RKO (cell line): Measurements from ENCODE around the gene PCK2.
A peak's percentile ranks its signal among the peaks of the same experiment; 100 is the strongest.
"Not testable (repeated sequence)": the region's sequence is repeated elsewhere in the genome, so short reads cannot be mapped to it uniquely, and the experiment has no call there.

Experiments
- DNase-seq: peaks from one replicate; pipeline ENCODE4 v3.0.0-alpha.2; 2016; ENCODE audit warnings: low spot score

The PCK2 gene

GRCh38 chr14:24095271-24096068 is 1.4 kb downstream of the PCK2 start:
- peak; percentile 83 for DNase-seq

DNA sequence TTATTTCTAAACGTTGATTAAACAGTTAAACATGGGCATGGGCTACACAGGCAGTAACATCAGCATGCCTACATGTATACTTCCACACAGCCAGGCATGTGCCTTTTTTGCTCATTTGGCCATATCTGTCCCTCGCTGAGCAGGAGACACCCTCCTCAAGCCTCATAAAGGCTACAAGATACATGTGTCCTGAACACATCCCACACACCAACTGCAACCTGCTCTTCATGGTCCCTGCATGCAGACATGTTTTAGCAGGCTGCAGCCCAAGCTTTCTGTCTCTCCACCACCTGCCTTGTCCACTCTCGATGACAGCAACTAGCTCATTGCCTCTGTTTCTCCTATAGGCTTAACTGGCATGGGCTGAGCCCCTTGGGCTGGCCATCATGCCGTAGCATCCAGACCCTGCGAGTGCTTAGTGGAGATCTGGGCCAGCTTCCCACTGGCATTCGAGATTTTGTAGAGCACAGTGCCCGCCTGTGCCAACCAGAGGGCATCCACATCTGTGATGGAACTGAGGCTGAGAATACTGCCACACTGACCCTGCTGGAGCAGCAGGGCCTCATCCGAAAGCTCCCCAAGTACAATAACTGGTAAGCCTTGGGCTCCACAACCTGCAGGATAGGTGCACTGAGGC is 2.6 kb downstream of the PCK2 start:
- DNase-seq = no peak

- no peak for DNase-seq
Measured at GRCh38 chr14:24098229-24098926, 4.3 kb downstream of the PCK2 start.

DNA sequence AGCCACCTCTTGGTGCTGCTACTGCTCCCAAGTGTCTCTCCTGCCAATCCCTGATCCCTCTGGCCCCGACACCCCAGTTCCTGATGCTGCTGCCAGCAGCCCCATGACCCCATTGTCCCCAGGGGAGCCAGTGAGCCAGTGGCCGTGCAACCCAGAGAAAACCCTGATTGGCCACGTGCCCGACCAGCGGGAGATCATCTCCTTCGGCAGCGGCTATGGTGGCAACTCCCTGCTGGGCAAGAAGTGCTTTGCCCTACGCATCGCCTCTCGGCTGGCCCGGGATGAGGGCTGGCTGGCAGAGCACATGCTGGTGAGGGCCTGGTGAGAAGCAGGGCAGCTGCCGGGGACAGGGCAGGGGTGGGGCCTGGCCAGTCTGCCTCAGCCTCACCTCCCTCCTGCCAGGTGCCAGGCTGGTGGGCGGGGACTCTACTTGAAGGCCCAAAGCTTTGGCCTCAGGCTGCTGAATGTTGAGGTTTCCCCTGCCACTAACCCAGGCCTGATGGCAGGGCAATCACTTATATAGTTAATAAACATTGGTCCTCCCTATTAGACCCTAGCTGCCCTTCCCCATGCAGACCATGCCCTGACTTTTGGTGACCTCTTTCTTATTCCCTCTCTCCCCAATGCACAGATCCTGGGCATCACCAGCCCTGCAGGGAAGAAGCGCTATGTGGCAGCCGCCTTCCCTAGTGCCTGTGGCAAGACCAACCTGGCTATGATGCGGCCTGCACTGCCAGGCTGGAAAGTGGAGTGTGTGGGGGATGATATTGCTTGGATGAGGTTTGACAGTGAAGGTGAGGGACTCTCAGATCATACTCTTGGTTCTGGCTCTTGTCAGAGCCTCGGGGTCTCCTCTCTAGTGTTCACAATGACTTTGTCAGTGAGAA is 5.1 kb downstream of the PCK2 start:
- DNase-seq = no peak

- no peak for DNase-seq
Measured at GRCh38 chr14:24100197-24100981, 6.3 kb downstream of the PCK2 start.

- DNase-seq = no peak
Measured at GRCh38 chr14:24100982-24101494, 6.9 kb downstream of the PCK2 start.

GRCh38 chr14:24102357-24103048 is 8.4 kb downstream of the PCK2 start:
- DNase-seq = no peak

DNA sequence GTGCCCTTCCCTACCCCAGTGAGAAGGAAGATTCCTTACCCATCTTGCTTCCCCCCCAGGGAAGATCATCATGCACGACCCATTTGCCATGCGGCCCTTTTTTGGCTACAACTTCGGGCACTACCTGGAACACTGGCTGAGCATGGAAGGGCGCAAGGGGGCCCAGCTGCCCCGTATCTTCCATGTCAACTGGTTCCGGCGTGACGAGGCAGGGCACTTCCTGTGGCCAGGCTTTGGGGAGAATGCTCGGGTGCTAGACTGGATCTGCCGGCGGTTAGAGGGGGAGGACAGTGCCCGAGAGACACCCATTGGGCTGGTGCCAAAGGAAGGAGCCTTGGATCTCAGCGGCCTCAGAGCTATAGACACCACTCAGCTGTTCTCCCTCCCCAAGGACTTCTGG is 9.3 kb downstream of the PCK2 start:
- no peak for DNase-seq

GRCh38 chr14:24105609-24106239 is 11.6 kb downstream of the PCK2 start:
- not testable (repeated sequence) for DNase-seq

- DNase-seq = no peak
Measured at GRCh38 chr14:24106672-24107271, 12.7 kb downstream of the PCK2 start.

GRCh38 chr14:24108336-24108874 is 14.3 kb downstream of the PCK2 start:
- no peak for DNase-seq

DNA sequence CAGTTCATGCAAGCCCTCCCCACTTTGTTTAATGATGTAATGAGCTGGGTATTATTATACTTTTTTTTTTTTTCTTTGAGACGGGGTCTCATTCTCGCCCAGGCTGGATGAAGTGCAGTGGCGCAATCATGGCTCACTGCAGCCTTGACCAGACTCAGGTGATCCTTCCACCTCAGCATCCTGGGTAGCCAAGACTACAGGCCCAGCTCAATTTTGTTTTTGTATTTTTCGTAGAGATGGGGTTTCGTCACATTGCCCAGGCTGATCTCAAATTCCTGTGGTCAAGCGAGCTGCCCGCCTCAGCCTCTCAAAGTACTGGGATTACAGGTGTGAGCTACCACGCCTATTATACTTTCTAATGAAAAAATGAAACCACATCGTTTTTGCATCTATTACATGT is 15.9 kb downstream of the PCK2 start:
- no peak for DNase-seq

- DNase-seq = no peak
Measured at GRCh38 chr14:24110523-24110922, 16.4 kb downstream of the PCK2 start.

GRCh38 chr14:24113379-24113800 is 19.3 kb downstream of the PCK2 start:
- no peak for DNase-seq

DNA sequence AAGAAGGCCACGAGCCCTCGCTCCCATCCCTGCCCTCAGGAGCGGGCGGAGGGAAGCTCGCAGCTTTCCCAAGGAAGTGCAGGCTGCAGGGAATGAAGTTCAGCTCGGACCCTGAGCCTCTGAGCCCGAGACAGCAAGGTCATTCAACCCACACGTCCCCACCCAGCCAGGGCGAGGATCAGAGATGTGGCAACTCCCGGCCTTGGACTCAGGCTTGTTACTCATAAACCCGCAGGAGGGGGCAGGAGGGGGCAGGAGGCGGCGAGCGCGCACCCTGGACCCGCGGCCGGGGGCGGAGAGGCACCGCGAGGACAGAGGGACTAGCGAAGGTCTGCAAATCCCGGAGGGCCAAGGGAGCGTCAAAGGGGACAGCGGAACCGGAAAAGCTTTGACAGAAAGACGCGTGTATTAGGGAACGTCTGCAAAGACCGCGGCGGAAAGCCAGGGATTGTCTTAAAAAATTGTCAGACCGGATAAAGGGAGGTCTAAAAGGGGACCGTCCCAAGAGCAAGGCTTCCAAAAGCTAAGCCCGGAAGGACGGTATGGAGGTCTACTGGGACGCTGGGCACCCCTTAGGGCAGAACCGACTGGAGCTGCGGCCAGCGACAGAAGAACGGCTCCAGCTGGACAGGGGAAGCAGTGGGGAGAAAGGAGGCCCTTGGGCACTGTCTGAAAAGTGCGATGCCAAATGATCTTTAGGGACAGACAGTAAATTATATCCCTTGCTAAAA is 19.9 kb downstream of the PCK2 start:
- DNase-seq = peak; percentile 96

DNA sequence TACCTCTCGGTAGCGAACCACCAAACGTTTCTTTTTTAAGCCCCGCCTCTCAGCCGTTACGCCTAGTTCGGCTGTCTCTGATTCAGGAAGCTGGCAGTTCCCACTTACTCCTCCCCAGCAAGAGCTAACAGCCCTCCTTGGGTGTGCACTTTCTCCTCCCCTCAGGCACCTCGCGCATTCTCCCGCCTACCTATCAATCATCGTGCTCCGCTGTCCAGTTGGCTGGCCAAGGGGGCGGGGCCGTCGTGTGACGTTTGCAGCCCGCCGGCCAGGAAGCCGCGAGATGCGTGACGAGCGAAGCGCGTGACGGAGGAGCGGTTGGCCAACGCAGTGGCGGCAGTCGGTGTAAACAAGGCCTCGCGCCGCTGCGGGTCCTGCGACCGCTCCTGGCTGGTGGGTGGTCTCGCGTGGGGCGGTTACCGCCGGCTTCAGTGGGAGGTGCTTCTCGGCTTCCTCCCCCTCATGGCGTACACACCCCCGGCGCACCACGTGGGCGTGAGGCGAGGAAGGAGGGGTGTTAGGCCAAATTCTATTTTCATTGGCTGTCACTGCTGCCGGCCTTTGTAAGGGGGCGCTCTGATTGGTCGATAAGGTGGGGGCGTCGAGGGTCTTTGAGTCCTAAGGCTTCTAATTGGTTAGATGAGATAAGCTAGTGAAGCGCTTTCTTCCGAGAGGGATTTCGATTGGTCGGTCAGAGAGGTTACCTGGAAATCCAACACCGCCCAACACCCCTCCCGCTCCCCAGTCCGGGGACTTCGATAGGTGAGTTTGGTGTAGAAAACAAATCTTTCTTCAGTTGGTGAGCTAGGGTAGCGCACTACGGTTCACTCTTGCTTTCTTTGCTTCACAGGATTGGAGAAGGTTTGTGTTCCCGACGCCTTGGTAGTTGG is 20.7 kb downstream of the PCK2 start, which contains the start of the genes DCAF11 and NRL:
Gene DCAF11, plus strand, starts transcription at position 246 of the 890 bp plus-strand sequence. CDS start 818 bp downstream, outside the sequence.
Gene NRL, minus strand, starts transcription at position 418 of the 890 bp plus-strand sequence. CDS start 32,101 bp downstream, outside the sequence.
- peak; percentile 100 for DNase-seq
